ENCODE measurements around the gene LAMB3. TPM values are rescaled to one million over a fixed set of nuclear protein-coding genes. Genes with fewer than 3 reads are reported as not detected.

The LAMB3 gene
- polyA plus RNA-seq, 1 experiment, result 4.4 TPM

DNA sequence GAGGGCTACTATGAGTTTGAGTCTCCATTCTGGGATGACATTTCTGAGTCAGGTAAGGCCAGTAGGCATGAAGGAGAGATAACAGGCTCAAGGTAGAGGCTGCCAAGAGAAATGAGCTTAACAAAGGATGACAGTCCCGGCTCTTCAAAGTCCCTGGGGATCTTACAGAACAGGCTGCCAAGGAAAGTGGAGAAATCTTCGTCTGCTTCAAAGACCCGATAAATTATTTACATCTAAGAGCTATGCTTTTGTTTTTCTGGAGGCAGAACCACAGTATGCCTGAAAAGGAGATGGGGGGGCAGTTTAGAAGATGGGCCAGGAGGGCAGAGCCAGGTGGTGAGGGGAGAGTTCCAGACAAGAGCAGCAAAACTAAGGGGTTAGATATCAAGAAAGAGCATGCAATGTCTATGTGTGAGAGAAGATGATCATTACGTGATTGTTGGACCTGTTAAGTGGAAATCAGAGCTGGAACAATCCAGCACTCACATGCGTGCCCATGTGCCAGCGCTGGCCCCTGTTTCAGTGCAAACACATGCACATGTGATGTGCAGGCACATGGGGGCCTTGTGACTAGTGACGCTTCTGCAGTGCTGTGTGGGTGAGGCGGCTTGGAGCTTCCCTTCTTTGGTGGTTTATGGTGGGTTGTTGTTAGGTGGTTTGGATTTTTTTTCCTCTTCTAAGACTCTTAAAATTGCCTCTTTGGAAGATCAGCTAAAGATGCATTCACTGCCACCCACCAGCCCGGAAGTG, 43.0 kb downstream of the LAMB3 start:
- POLR2A ChIA-PET, result no interaction called here
- CTCF ChIA-PET, result interaction anchor here (1.0 to 2.9 kb wide), 3 partner anchors 9 to 23 kb away, joined by 3 to 19 read pairs (median 8); no protein-coding TSS in a partner anchor
- no peak overlapping the region for H3K4me3 ChIP-seq (ENCODE audit: low read depth, low read length)
- DNase-seq (ENCODE audit: low read depth), result no peak
- TF ChIP-seq, protein P1, sequence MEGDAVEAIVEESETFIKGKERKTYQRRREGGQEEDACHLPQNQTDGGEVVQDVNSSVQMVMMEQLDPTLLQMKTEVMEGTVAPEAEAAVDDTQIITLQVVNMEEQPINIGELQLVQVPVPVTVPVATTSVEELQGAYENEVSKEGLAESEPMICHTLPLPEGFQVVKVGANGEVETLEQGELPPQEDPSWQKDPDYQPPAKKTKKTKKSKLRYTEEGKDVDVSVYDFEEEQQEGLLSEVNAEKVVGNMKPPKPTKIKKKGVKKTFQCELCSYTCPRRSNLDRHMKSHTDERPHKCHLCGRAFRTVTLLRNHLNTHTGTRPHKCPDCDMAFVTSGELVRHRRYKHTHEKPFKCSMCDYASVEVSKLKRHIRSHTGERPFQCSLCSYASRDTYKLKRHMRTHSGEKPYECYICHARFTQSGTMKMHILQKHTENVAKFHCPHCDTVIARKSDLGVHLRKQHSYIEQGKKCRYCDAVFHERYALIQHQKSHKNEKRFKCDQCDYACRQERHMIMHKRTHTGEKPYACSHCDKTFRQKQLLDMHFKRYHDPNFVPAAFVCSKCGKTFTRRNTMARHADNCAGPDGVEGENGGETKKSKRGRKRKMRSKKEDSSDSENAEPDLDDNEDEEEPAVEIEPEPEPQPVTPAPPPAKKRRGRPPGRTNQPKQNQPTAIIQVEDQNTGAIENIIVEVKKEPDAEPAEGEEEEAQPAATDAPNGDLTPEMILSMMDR (IDR thresholded peaks at IDR 0.05; ENCODE audit: insufficient read depth, low read depth, low read length), result no peak
- no peaks in the 10 kb centered on the region; the same call in 1 of the 2 replicates for H3K36me3 ChIP-seq (ENCODE audit: control insufficient read depth, insufficient read depth, low read length)
- H3K27me3 ChIP-seq (ENCODE audit: control insufficient read depth, insufficient read depth, low read length), result no peaks in the 10 kb centered on the region; the same call in 1 of the 2 replicates

DNA sequence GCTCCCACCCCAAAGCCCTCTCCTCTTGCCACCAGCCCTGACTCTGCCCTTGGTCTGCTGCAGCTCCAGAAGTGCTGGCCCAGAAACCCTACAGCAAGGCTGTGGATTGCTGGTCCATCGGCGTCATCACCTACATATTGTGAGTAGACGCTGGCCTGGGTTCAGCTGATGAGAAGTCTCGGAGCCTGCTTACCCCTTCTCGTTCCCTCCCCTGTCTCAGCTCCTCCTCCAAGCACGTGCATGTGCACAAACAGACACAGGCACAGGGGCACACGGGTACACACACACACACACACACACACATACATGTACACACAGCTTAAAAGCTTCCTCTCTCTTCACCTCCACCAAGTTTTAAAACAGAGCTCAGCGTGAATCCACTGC, 44.4 kb downstream of the LAMB3 start:
- no peak for DNase-seq (ENCODE audit: low read depth)
- CTCF ChIA-PET, result interaction anchor here (0.9 to 2.9 kb wide), 5 partner anchors 11 to 38 kb away, joined by 3 to 19 read pairs (median 3); no protein-coding TSS in a partner anchor
- TF ChIP-seq, protein P1 (IDR thresholded peaks at IDR 0.05; ENCODE audit: insufficient read depth, low read depth, low read length), result no peak
- Histone ChIP-seq H3K36me3 (ENCODE audit: control insufficient read depth, insufficient read depth, low read length) (no peaks in the 10 kb centered on the region), H3K27me3 (ENCODE audit: control insufficient read depth, insufficient read depth, low read length) (no peaks in the 10 kb centered on the region; the same call in 1 of the 2 replicates), H3K4me3 (ENCODE audit: low read depth, low read length) (no peak overlapping the region)
- POLR2A ChIA-PET, result no interaction called here

DNA sequence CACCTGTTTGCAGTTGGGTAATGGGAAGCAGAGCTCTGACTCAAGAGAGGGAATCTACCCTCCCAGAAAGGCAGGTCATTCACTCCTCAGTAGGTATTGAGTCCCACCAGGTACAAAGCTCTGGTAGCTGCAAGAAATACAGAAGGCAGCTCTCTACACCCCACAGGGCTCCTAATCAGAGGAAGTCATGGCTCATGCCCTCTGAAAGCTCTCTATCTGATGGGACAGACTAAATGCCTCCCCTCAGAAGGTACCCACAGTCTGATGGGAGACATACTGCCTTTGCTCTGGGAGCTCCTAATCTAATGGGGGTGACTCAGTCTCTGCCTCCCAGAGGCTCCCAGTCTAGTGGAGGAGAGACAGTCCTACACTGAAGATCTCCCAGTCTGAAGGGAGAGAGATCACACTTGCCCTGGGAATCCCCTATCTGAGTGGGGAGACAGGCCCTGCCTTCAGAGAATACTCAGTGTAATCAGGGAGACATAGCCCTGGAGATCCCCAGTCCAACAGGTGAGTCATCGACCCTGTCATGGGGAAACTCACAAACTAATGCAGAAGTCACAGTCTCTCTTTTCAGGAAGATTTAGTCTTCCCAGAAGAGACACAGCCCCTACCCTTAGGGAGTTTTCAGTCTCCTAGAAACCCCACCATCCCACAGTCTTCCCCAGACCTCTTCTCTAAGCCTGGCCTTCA, 45.0 kb downstream of the LAMB3 start:
- H3K27me3 ChIP-seq (ENCODE audit: control insufficient read depth, insufficient read depth, low read length), result no peaks in the 10 kb centered on the region
- H3K36me3 ChIP-seq (ENCODE audit: control insufficient read depth, insufficient read depth, low read length), result no peaks in the 10 kb centered on the region
- DNase-seq (ENCODE audit: low read depth), result no peak
- POLR2A ChIA-PET, result no interaction called here
- no peak overlapping the region for H3K4me3 ChIP-seq (ENCODE audit: low read depth, low read length)
- TF ChIP-seq, protein P1 (IDR thresholded peaks at IDR 0.05; ENCODE audit: insufficient read depth, low read depth, low read length), result no peak
- CTCF ChIA-PET, result interaction anchor here (0.6 to 2.1 kb wide), 5 partner anchors 11 to 40 kb away, joined by 3 to 8 read pairs (median 3); no protein-coding TSS in a partner anchor

DNA sequence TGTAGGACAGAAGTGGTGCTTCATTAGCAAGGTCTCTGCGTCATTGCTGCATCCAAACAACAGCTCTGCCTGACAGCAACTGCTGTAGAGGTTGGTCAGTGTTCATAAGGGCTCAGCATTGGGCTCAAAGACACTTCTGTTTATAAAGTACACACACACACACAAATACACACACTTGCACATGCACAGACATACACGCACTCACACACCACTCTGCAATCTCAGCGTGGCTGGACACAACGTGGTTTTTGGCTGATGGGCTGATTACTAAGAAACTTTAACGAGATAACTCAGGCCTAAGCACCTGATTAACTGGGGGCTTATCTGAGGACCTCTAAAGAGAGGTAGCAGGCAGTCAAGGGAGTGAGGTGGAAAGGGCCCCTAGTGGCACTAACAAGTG, 48.3 kb downstream of the LAMB3 start:
- TF ChIP-seq, protein P1 (IDR thresholded peaks at IDR 0.05; ENCODE audit: insufficient read depth, low read depth, low read length), result no peak
- ChIA-PET CTCF (interaction anchor here (1.2 to 3.3 kb wide), 4 partner anchors 13 to 27 kb away, joined by 3 to 8 read pairs (median 4); no protein-coding TSS in a partner anchor), POLR2A (no interaction called here)
- no peak for DNase-seq (ENCODE audit: low read depth)
- H3K4me3 ChIP-seq (ENCODE audit: low read depth, low read length), result no peak overlapping the region
- no peaks in the 10 kb centered on the region for H3K36me3 ChIP-seq (ENCODE audit: control insufficient read depth, insufficient read depth, low read length)
- H3K27me3 ChIP-seq (ENCODE audit: control insufficient read depth, insufficient read depth, low read length), result no peaks in the 10 kb centered on the region

All from BJ (cell line).